GM23338 (cell line): Measurements from ENCODE around the gene CIC.

Experiments used
- EZH2 ChIP-seq: fragments of 200-600 bp; sonication (generic); IDR thresholded peaks from one replicate; pipeline ENCODE4 v1.8.0; 2017; ENCODE audit warnings: antibody characterized with exemption, mild to moderate bottlenecking, low read depth; ENCODE audit not compliant: unreplicated experiment
- EZH2phosphoT487 ChIP-seq: fragments of 200-600 bp; sonication (generic); IDR thresholded peaks from one replicate; pipeline ENCODE4 v1.8.1; 2018; ENCODE audit warnings: antibody characterized with exemption; ENCODE audit not compliant: unreplicated experiment
- JUNB ChIP-seq: IDR thresholded peaks from one replicate; pipeline ENCODE4 v1.6.1; 2016; ENCODE audit warnings: antibody characterized with exemption; ENCODE audit not compliant: unreplicated experiment
- NANOG ChIP-seq: IDR thresholded peaks from 2 replicates; pipeline ENCODE4 v1.6.1; 2016; ENCODE audit warnings: antibody characterized with exemption, borderline replicate concordance
- POLR2AphosphoS5 ChIP-seq: IDR thresholded peaks from 2 replicates; pipeline ENCODE4 v1.6.1; 2016; ENCODE audit warnings: antibody characterized with exemption, low read depth
- ZNF114 ChIP-seq: fragments of 250-450 bp; sonication (Bioruptor Pico); IDR thresholded peaks from 2 replicates; pipeline ENCODE4 v1.5.0; 2020; ENCODE audit warnings: mild to moderate bottlenecking, moderate library complexity
- ZNF331 ChIP-seq: fragments of 250-450 bp; sonication (Bioruptor Pico); IDR thresholded peaks from 2 replicates; pipeline ENCODE4 v1.5.0; 2020; ENCODE audit warnings: low read depth, mild to moderate bottlenecking, moderate library complexity
- TF ChIP-seq, protein P1 (sequence below), 2 experiments: fragments of 200-600 bp in 1 of 2; sonication (generic) in 1 of 2; conservative IDR thresholded peaks; 2 replicates each; pipeline versions ENCODE4 v1.5.1 to v1.6.1; 2016 to 2017; ENCODE audit warnings: antibody characterized with exemption in 2 of 2, low read depth in 2 of 2, mild to moderate bottlenecking in 2 of 2, moderate library complexity in 1 of 2
- TF ChIP-seq, protein P2 (sequence below): IDR thresholded peaks from one replicate; pipeline ENCODE4 v1.6.1; 2018; ENCODE audit warnings: antibody characterized with exemption; ENCODE audit not compliant: unreplicated experiment

DNA sequence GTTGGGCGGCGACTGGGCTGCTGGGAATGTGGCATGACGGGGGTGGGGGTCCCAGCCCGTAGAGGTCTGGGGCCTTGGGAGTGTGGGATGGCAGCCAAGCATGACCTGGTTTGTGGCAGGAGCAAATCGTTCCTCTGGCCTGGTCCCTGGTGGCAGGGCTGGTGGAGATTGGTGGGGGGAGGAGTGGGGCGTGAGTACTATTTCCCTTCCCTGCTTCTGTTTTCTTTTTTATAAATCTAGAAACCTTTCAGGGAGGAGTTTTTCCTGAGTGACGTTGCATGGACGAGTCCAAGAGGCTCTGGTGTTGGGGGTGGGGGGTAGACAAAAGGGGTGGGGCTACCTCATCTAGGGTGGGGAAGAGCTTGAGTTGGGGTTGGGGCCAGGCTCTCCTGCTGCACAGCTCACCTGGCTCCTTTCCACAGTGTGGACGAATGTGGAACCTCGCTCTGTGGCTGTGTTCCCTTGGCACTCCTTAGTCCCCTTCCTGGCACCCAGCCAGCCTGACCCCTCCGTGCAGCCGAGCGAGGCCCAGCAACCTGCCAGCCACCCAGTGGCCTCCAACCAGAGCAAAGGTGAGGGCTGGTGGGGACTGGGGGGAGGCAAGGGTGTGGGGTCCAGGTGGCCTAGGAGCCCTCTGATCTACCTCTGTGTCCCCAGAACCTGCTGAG is 17.4 kb downstream of the CIC start:
- TF ChIP-seq, protein P1, sequence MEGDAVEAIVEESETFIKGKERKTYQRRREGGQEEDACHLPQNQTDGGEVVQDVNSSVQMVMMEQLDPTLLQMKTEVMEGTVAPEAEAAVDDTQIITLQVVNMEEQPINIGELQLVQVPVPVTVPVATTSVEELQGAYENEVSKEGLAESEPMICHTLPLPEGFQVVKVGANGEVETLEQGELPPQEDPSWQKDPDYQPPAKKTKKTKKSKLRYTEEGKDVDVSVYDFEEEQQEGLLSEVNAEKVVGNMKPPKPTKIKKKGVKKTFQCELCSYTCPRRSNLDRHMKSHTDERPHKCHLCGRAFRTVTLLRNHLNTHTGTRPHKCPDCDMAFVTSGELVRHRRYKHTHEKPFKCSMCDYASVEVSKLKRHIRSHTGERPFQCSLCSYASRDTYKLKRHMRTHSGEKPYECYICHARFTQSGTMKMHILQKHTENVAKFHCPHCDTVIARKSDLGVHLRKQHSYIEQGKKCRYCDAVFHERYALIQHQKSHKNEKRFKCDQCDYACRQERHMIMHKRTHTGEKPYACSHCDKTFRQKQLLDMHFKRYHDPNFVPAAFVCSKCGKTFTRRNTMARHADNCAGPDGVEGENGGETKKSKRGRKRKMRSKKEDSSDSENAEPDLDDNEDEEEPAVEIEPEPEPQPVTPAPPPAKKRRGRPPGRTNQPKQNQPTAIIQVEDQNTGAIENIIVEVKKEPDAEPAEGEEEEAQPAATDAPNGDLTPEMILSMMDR (conservative IDR thresholded peaks at IDR 0.05; ENCODE audit: low read depth in 2 of 2), result no peak
- no peak for TF ChIP-seq POLR2AphosphoS5
- no peak for TF ChIP-seq EZH2phosphoT487
- TF ChIP-seq EZH2, result no peak
- TF ChIP-seq, protein P2, sequence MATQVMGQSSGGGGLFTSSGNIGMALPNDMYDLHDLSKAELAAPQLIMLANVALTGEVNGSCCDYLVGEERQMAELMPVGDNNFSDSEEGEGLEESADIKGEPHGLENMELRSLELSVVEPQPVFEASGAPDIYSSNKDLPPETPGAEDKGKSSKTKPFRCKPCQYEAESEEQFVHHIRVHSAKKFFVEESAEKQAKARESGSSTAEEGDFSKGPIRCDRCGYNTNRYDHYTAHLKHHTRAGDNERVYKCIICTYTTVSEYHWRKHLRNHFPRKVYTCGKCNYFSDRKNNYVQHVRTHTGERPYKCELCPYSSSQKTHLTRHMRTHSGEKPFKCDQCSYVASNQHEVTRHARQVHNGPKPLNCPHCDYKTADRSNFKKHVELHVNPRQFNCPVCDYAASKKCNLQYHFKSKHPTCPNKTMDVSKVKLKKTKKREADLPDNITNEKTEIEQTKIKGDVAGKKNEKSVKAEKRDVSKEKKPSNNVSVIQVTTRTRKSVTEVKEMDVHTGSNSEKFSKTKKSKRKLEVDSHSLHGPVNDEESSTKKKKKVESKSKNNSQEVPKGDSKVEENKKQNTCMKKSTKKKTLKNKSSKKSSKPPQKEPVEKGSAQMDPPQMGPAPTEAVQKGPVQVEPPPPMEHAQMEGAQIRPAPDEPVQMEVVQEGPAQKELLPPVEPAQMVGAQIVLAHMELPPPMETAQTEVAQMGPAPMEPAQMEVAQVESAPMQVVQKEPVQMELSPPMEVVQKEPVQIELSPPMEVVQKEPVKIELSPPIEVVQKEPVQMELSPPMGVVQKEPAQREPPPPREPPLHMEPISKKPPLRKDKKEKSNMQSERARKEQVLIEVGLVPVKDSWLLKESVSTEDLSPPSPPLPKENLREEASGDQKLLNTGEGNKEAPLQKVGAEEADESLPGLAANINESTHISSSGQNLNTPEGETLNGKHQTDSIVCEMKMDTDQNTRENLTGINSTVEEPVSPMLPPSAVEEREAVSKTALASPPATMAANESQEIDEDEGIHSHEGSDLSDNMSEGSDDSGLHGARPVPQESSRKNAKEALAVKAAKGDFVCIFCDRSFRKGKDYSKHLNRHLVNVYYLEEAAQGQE, result no peak
- TF ChIP-seq ZNF114, result no peak
- no peak for TF ChIP-seq JUNB
- no peak for TF ChIP-seq ZNF331 (CRISPR knock-in tag)
- no peak for TF ChIP-seq NANOG
